PC-9 (cell line): Measurements from ENCODE around the gene MYH14. TPM values are rescaled to one million over a fixed set of nuclear protein-coding genes. Genes with fewer than 3 reads are reported as not detected.

Experiments
- BruUV-seq: library from RNA; stranded (reverse); fragments of 400-500 nt; replicated peaks from 2 replicates; lab custom pipeline; 2021; lab: Mats Ljungman, UMichigan
- CTCF ChIA-PET: fragments of 300-600 bp; sonication (Branson Sonifier 250); formaldehyde crosslinking; loops from one replicate; lab custom pipeline; 2022; ENCODE audit warnings: antibody characterized with exemption; lab: Charles Lee
- POLR2A ChIA-PET: fragments of 300-600 bp; sonication (Branson Sonifier 250); formaldehyde crosslinking; loops from one replicate; lab custom pipeline; 2022; ENCODE audit warnings: antibody characterized with exemption; ENCODE audit not compliant: unreplicated experiment; lab: Charles Lee
- DNase-seq, 2 experiments: peaks; one replicate each; pipeline versions ENCODE4 v3.0.0 to v3.0.0-alpha.2; 2015 to 2022; ENCODE audit warnings: mixed read lengths in 1 of 2
- H2AFZ ChIP-seq: fragments of 200-600 bp; sonication (generic); 2 replicates; pipeline ENCODE4 v1.8.1; 2017; ENCODE audit warnings: antibody characterized with exemption
- H3F3A ChIP-seq: fragments of 200-600 bp; sonication (generic); 2 replicates; pipeline ENCODE4 v1.8.1; 2017; ENCODE audit warnings: antibody characterized with exemption, mild to moderate bottlenecking, low read depth; ENCODE audit not compliant: insufficient read depth
- H3K27ac ChIP-seq: fragments of 200-600 bp; sonication (generic); 2 replicates; pipeline ENCODE4 v1.6.1; 2016; ENCODE audit warnings: mixed run types
- H3K27me3 ChIP-seq: fragments of 200-600 bp; sonication (generic); 2 replicates; pipeline ENCODE4 v1.6.1; 2016; ENCODE audit warnings: low read depth, mixed run types; ENCODE audit not compliant: insufficient read depth
- H3K36me3 ChIP-seq: fragments of 200-600 bp; sonication (generic); 2 replicates; pipeline ENCODE4 v1.6.1; 2016; ENCODE audit warnings: low read depth, mixed run types
- H3K4me1 ChIP-seq: fragments of 200-600 bp; sonication (generic); replicated peaks from 2 replicates; pipeline ENCODE4 v1.6.1; 2016; ENCODE audit warnings: mixed run types; ENCODE audit not compliant: insufficient read depth
- H3K4me2 ChIP-seq: fragments of 200-600 bp; sonication (generic); 2 replicates; pipeline ENCODE4 v1.6.1; 2017; ENCODE audit warnings: mixed run types
- H3K4me3 ChIP-seq: fragments of 200-600 bp; sonication (generic); 2 replicates; pipeline ENCODE4 v1.6.1; 2016; ENCODE audit warnings: mixed run types
- H3K79me2 ChIP-seq: fragments of 200-600 bp; sonication (generic); 2 replicates; pipeline ENCODE4 v1.6.1; 2017; ENCODE audit warnings: low read depth, mixed run types
- H3K9me2 ChIP-seq: fragments of 200-600 bp; sonication (generic); 2 replicates; pipeline ENCODE4 v1.8.1; 2017; ENCODE audit warnings: mild to moderate bottlenecking; ENCODE audit not compliant: insufficient read depth
- H3K9me3 ChIP-seq: fragments of 200-600 bp; sonication (generic); 2 replicates; pipeline ENCODE4 v1.8.1; 2016; ENCODE audit warnings: low read depth; ENCODE audit not compliant: insufficient read depth
- H4K20me1 ChIP-seq: fragments of 200-600 bp; sonication (generic); 2 replicates; pipeline ENCODE4 v1.8.1; 2017; ENCODE audit not compliant: insufficient read depth
- EZH2 ChIP-seq: fragments of 200-600 bp; sonication (generic); IDR thresholded peaks from 2 replicates; pipeline ENCODE4 v1.8.0; 2017; ENCODE audit warnings: antibody characterized with exemption, low read depth
- intact Hi-C: fragments of 100-400 bp; cut with micrococcal nuclease; formaldehyde crosslinking; loops from one replicate; pipeline ENCODE4 v1.10.0; 2022; ENCODE audit not compliant: unreplicated experiment
- total RNA-seq: library from RNA; stranded (reverse); gene quantifications from 2 replicates; pipeline ENCODE4 v1.2.3, GENCODE V29; 2021
- TF ChIP-seq, protein P1 (sequence below): fragments of 200-600 bp; sonication (generic); conservative IDR thresholded peaks from 2 replicates; pipeline ENCODE4 v1.6.1; 2017; ENCODE audit warnings: mixed run types, antibody characterized with exemption, mild to moderate bottlenecking, moderate library complexity

Gene MYH14
- total RNA-seq, 1 experiment from 2014 or later, result 115 TPM

GRCh38 chr19:50238043-50238442 is 34.6 kb downstream of the MYH14 start:
- intact Hi-C loops, result no loop called here
- no peaks in the 10 kb centered on the region for H3K27me3 ChIP-seq
- H3F3A ChIP-seq, result no peaks in the 10 kb centered on the region
- H3K27ac ChIP-seq, result no peak overlapping the region
- no peaks in the 10 kb centered on the region for H3K4me1 ChIP-seq
- ChIA-PET POLR2A (no interaction called here), CTCF (no interaction called here)
- peaks cover 5% of the 10 kb centered on the region for H3K36me3 ChIP-seq
- no peak for TF ChIP-seq EZH2
- TF ChIP-seq, protein P1, sequence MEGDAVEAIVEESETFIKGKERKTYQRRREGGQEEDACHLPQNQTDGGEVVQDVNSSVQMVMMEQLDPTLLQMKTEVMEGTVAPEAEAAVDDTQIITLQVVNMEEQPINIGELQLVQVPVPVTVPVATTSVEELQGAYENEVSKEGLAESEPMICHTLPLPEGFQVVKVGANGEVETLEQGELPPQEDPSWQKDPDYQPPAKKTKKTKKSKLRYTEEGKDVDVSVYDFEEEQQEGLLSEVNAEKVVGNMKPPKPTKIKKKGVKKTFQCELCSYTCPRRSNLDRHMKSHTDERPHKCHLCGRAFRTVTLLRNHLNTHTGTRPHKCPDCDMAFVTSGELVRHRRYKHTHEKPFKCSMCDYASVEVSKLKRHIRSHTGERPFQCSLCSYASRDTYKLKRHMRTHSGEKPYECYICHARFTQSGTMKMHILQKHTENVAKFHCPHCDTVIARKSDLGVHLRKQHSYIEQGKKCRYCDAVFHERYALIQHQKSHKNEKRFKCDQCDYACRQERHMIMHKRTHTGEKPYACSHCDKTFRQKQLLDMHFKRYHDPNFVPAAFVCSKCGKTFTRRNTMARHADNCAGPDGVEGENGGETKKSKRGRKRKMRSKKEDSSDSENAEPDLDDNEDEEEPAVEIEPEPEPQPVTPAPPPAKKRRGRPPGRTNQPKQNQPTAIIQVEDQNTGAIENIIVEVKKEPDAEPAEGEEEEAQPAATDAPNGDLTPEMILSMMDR, result no peak
- no peaks in the 10 kb centered on the region for H3K9me3 ChIP-seq
- H4K20me1 ChIP-seq, result no peaks in the 10 kb centered on the region
- DNase-seq, result no peak
- no peak overlapping the region for H3K4me2 ChIP-seq
- H3K9me2 ChIP-seq, result no peaks in the 10 kb centered on the region
- no peak overlapping the region for H2AFZ ChIP-seq
- BruUV-seq, result no TSS peak
- H3K79me2 ChIP-seq, result no peaks in the 10 kb centered on the region
- no peak overlapping the region for H3K4me3 ChIP-seq

DNA sequence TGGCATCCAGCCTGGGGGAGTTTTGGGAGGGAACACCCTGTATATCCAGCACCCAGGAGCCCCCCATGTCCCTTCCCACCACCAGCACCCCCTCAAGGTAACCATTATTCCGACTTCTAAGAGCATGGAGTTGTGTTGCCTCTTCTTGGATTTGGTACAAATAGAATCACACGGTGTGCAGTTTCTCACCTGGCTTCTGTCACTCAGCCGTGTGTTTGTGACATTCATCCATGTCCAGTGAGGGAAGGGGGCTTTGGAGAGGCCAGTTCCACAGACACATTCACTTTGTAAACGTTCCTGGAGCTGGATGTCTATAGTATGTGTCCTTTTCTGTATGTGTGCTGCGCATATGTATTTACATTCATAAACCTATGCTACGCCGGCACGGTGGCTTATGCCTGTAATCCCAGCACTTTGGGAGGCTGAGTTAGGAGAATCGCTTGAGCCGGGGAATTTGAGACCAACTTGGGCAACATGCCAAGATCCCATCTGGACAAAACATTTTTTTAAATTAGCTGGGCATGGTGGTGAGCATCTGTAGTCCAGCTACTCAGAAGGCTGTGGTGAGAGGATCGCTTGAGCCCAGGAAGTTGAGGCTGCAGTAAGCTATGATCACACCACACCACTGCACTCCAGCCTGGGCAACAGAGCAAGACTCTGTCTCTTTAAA is 36.6 kb downstream of the MYH14 start:
- CTCF ChIA-PET, result interaction anchor here (0.7 kb wide), 1 partner anchor 310 kb away, joined by 3 read pairs; no protein-coding TSS in a partner anchor
- intact Hi-C loops, result no loop called here
- H3K4me1 ChIP-seq, result no peaks in the 10 kb centered on the region
- H2AFZ ChIP-seq, result no peak overlapping the region
- H3K36me3 ChIP-seq, result peaks cover 5% of the 10 kb centered on the region
- DNase-seq, result no peak
- H3K27me3 ChIP-seq, result no peaks in the 10 kb centered on the region
- no peaks in the 10 kb centered on the region for H3K79me2 ChIP-seq
- BruUV-seq, result no TSS peak
- H3K4me3 ChIP-seq, result no peak overlapping the region
- H3K9me3 ChIP-seq, result no peaks in the 10 kb centered on the region
- H3K27ac ChIP-seq, result no peak overlapping the region
- no peak for TF ChIP-seq EZH2
- TF ChIP-seq, protein P1, result no peak
- H3F3A ChIP-seq, result no peaks in the 10 kb centered on the region
- H4K20me1 ChIP-seq, result no peaks in the 10 kb centered on the region
- no peak overlapping the region for H3K4me2 ChIP-seq
- POLR2A ChIA-PET, result no interaction called here
- H3K9me2 ChIP-seq, result no peaks in the 10 kb centered on the region

DNA sequence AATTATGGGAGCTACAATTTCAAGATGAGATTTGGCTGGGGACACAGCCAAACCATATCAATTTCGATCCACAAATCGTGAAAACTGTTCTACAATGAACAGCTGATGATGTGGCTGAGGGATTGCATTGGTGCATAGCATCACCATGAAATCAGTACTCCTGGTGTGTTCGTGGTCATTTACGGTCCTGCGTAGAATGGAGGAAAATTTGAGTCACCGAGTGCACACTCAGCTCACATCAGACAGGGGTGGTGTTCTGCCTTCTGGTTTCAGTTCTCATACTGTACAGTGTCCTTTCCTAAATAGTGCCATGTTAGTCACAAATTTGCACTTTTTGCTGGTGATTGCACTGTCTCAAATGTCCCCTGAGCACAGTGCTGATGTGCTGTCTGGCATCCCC is 39.2 kb downstream of the MYH14 start:
- POLR2A ChIA-PET, result no interaction called here
- Histone ChIP-seq H3K27ac (no peak overlapping the region), H4K20me1 (no peaks in the 10 kb centered on the region), H3K27me3 (no peaks in the 10 kb centered on the region), H2AFZ (no peak overlapping the region), H3F3A (no peaks in the 10 kb centered on the region), H3K9me2 (no peaks in the 10 kb centered on the region), H3K4me3 (no peak overlapping the region), H3K79me2 (no peaks in the 10 kb centered on the region), H3K9me3 (no peaks in the 10 kb centered on the region), H3K4me2 (no peak overlapping the region), H3K36me3 (no peaks in the 10 kb centered on the region), H3K4me1 (no peaks in the 10 kb centered on the region)
- CTCF ChIA-PET, result no interaction called here
- intact Hi-C loops, result no loop called here
- no TSS peak for BruUV-seq
- DNase-seq, result no peak
- TF ChIP-seq, protein P1, result no peak
- no peak for TF ChIP-seq EZH2
